ENCODE results near the gene RMI1.

RMI1 gene

GRCh38 chr9:83980395-83981125, at the start of gene RMI1:
TSS of gene RMI1 (plus strand) at chr9:83980805. CDS start at chr9:84000987, 20,182 bp downstream.
- peak within 1 kb of the TSS; percentile 100 for H3K9ac ChIP-seq (ENCODE audit: low read depth in 1 of 2, low read length in 2 of 2)
- no peaks in the 10 kb centered on the region for H3K27me3 ChIP-seq (ENCODE audit: control insufficient read depth in 1 of 2, insufficient read depth in 2 of 2, low read length in 2 of 2)
- H3K27ac ChIP-seq (ENCODE audit: low read depth, low read length), result peak within 1 kb of the TSS; percentile 99
- peaks cover 8 to 21% of the 10 kb centered on the region in 2 donors for H3K36me3 ChIP-seq (ENCODE audit: control insufficient read depth in 1 of 2, insufficient read depth in 2 of 2, low read length in 2 of 2)
- H3K4me1 ChIP-seq (ENCODE audit: control insufficient read depth in 1 of 2, insufficient read depth in 2 of 2, low read length in 2 of 2), result peaks cover 18 to 27% of the 10 kb centered on the region in 2 donors
- H3K9me3 ChIP-seq (ENCODE audit: control insufficient read depth in 1 of 2, low read length in 2 of 2), result no peaks in the 10 kb centered on the region
- H3K4me3 ChIP-seq (ENCODE audit: low read depth in 1 of 2, low read length in 2 of 2), result peak within 1 kb of the TSS; percentile 98 to 100

GRCh38 chr9:83930881-83931280, 49.7 kb upstream of the RMI1 start:
- Histone ChIP-seq H3K9me3 (ENCODE audit: control insufficient read depth in 1 of 2, low read length in 2 of 2) (no peaks in the 10 kb centered on the region), H3K27ac (ENCODE audit: low read depth, low read length) (no peak overlapping the region), H3K4me3 (ENCODE audit: low read depth in 1 of 2, low read length in 2 of 2) (no peak overlapping the region), H3K4me1 (ENCODE audit: control insufficient read depth in 1 of 2, insufficient read depth in 2 of 2, low read length in 2 of 2) (peaks cover 4 to 8% of the 10 kb centered on the region in 2 donors), H3K9ac (ENCODE audit: low read depth in 1 of 2, low read length in 2 of 2) (no peak overlapping the region), H3K27me3 (ENCODE audit: control insufficient read depth in 1 of 2, insufficient read depth in 2 of 2, low read length in 2 of 2) (no peaks in the 10 kb centered on the region), H3K36me3 (ENCODE audit: control insufficient read depth in 1 of 2, insufficient read depth in 2 of 2, low read length in 2 of 2) (no peaks in the 10 kb centered on the region)

GRCh38 chr9:83932011-83932410, 48.6 kb upstream of the RMI1 start:
- Histone ChIP-seq H3K27me3 (ENCODE audit: control insufficient read depth in 1 of 2, insufficient read depth in 2 of 2, low read length in 2 of 2) (no peaks in the 10 kb centered on the region), H3K36me3 (ENCODE audit: control insufficient read depth in 1 of 2, insufficient read depth in 2 of 2, low read length in 2 of 2) (no peaks in the 10 kb centered on the region), H3K4me1 (ENCODE audit: control insufficient read depth in 1 of 2, insufficient read depth in 2 of 2, low read length in 2 of 2) (peaks cover 4 to 8% of the 10 kb centered on the region in 2 donors), H3K4me3 (ENCODE audit: low read depth in 1 of 2, low read length in 2 of 2) (no peak overlapping the region), H3K27ac (ENCODE audit: low read depth, low read length) (no peak overlapping the region), H3K9ac (ENCODE audit: low read depth in 1 of 2, low read length in 2 of 2) (no peak overlapping the region), H3K9me3 (ENCODE audit: control insufficient read depth in 1 of 2, low read length in 2 of 2) (no peaks in the 10 kb centered on the region)

- Histone ChIP-seq H3K9me3 (ENCODE audit: control insufficient read depth in 1 of 2, low read length in 2 of 2) (no peaks in the 10 kb centered on the region), H3K36me3 (ENCODE audit: control insufficient read depth in 1 of 2, insufficient read depth in 2 of 2, low read length in 2 of 2) (no peaks in the 10 kb centered on the region), H3K9ac (ENCODE audit: low read depth in 1 of 2, low read length in 2 of 2) (no peak overlapping the region), H3K4me1 (ENCODE audit: control insufficient read depth in 1 of 2, insufficient read depth in 2 of 2, low read length in 2 of 2) (peaks cover 4 to 8% of the 10 kb centered on the region in 2 donors), H3K27ac (ENCODE audit: low read depth, low read length) (no peak overlapping the region), H3K4me3 (ENCODE audit: low read depth in 1 of 2, low read length in 2 of 2) (no peak overlapping the region), H3K27me3 (ENCODE audit: control insufficient read depth in 1 of 2, insufficient read depth in 2 of 2, low read length in 2 of 2) (no peaks in the 10 kb centered on the region)
Measured at GRCh38 chr9:83932851-83933250, 47.8 kb upstream of the RMI1 start.

- Histone ChIP-seq H3K9me3 (ENCODE audit: control insufficient read depth in 1 of 2, low read length in 2 of 2) (no peaks in the 10 kb centered on the region), H3K27ac (ENCODE audit: low read depth, low read length) (no peak overlapping the region)
Measured at GRCh38 chr9:83933790-83934189, 46.8 kb upstream of the RMI1 start.

GRCh38 chr9:83934569-83935275, 45.9 kb upstream of the RMI1 start:
- Histone ChIP-seq H3K27me3 (ENCODE audit: control insufficient read depth in 1 of 2, insufficient read depth in 2 of 2, low read length in 2 of 2) (no peaks in the 10 kb centered on the region), H3K4me1 (ENCODE audit: control insufficient read depth in 1 of 2, insufficient read depth in 2 of 2, low read length in 2 of 2) (peaks cover 4 to 8% of the 10 kb centered on the region in 2 donors), H3K36me3 (ENCODE audit: control insufficient read depth in 1 of 2, insufficient read depth in 2 of 2, low read length in 2 of 2) (peaks cover 0 to 10% of the 10 kb centered on the region in 2 donors), H3K9ac (ENCODE audit: low read depth in 1 of 2, low read length in 2 of 2) (no peak overlapping the region), H3K27ac (ENCODE audit: low read depth, low read length) (no peak overlapping the region), H3K4me3 (ENCODE audit: low read depth in 1 of 2, low read length in 2 of 2) (no peak overlapping the region), H3K9me3 (ENCODE audit: control insufficient read depth in 1 of 2, low read length in 2 of 2) (no peaks in the 10 kb centered on the region)

More at GRCh38 chr9:83933790-83934189, 46.8 kb upstream of the RMI1 start:
- Histone ChIP-seq H3K27me3 (ENCODE audit: control insufficient read depth in 1 of 2, insufficient read depth in 2 of 2, low read length in 2 of 2) (no peaks in the 10 kb centered on the region), H3K4me1 (ENCODE audit: control insufficient read depth in 1 of 2, insufficient read depth in 2 of 2, low read length in 2 of 2) (peaks cover 4 to 8% of the 10 kb centered on the region in 2 donors), H3K9ac (ENCODE audit: low read depth in 1 of 2, low read length in 2 of 2) (no peak overlapping the region), H3K4me3 (ENCODE audit: low read depth in 1 of 2, low read length in 2 of 2) (no peak overlapping the region), H3K36me3 (ENCODE audit: control insufficient read depth in 1 of 2, insufficient read depth in 2 of 2, low read length in 2 of 2) (peaks cover 0 to 3% of the 10 kb centered on the region in 2 donors)

- H3K9ac ChIP-seq (ENCODE audit: low read depth in 1 of 2, low read length in 2 of 2), result no peak overlapping the region
- H3K36me3 ChIP-seq (ENCODE audit: control insufficient read depth in 1 of 2, insufficient read depth in 2 of 2, low read length in 2 of 2), result peaks cover 0 to 10% of the 10 kb centered on the region in 2 donors
- H3K4me3 ChIP-seq (ENCODE audit: low read depth in 1 of 2, low read length in 2 of 2), result no peak overlapping the region
- peaks cover 4 to 8% of the 10 kb centered on the region in 2 donors for H3K4me1 ChIP-seq (ENCODE audit: control insufficient read depth in 1 of 2, insufficient read depth in 2 of 2, low read length in 2 of 2)
- no peak overlapping the region for H3K27ac ChIP-seq (ENCODE audit: low read depth, low read length)
- H3K9me3 ChIP-seq (ENCODE audit: control insufficient read depth in 1 of 2, low read length in 2 of 2), result no peaks in the 10 kb centered on the region
- no peaks in the 10 kb centered on the region for H3K27me3 ChIP-seq (ENCODE audit: control insufficient read depth in 1 of 2, insufficient read depth in 2 of 2, low read length in 2 of 2)
Measured at GRCh38 chr9:83935276-83935935, 45.2 kb upstream of the RMI1 start.

- H3K27me3 ChIP-seq (ENCODE audit: control insufficient read depth in 1 of 2, insufficient read depth in 2 of 2, low read length in 2 of 2), result no peaks in the 10 kb centered on the region
- H3K36me3 ChIP-seq (ENCODE audit: control insufficient read depth in 1 of 2, insufficient read depth in 2 of 2, low read length in 2 of 2), result peaks cover 0 to 17% of the 10 kb centered on the region in 2 donors
- peaks cover 8 to 15% of the 10 kb centered on the region in 2 donors for H3K4me1 ChIP-seq (ENCODE audit: control insufficient read depth in 1 of 2, insufficient read depth in 2 of 2, low read length in 2 of 2)
- H3K9me3 ChIP-seq (ENCODE audit: control insufficient read depth in 1 of 2, low read length in 2 of 2), result no peaks in the 10 kb centered on the region
- H3K27ac ChIP-seq (ENCODE audit: low read depth, low read length), result no peak overlapping the region
- no peak overlapping the region for H3K4me3 ChIP-seq (ENCODE audit: low read depth in 1 of 2, low read length in 2 of 2)
- no peak overlapping the region for H3K9ac ChIP-seq (ENCODE audit: low read depth in 1 of 2, low read length in 2 of 2)
Measured at GRCh38 chr9:83936523-83936922, 44.1 kb upstream of the RMI1 start.

GRCh38 chr9:83937861-83938455, 42.6 kb upstream of the RMI1 start:
- Histone ChIP-seq H3K27ac (ENCODE audit: low read depth, low read length) (no peak overlapping the region), H3K36me3 (ENCODE audit: control insufficient read depth in 1 of 2, insufficient read depth in 2 of 2, low read length in 2 of 2) (peaks cover 5 to 30% of the 10 kb centered on the region in 2 donors), H3K4me1 (ENCODE audit: control insufficient read depth in 1 of 2, insufficient read depth in 2 of 2, low read length in 2 of 2) (peaks cover 8 to 15% of the 10 kb centered on the region in 2 donors), H3K27me3 (ENCODE audit: control insufficient read depth in 1 of 2, insufficient read depth in 2 of 2, low read length in 2 of 2) (no peaks in the 10 kb centered on the region), H3K4me3 (ENCODE audit: low read depth in 1 of 2, low read length in 2 of 2) (no peak overlapping the region), H3K9ac (ENCODE audit: low read depth in 1 of 2, low read length in 2 of 2) (no peak overlapping the region), H3K9me3 (ENCODE audit: control insufficient read depth in 1 of 2, low read length in 2 of 2) (no peaks in the 10 kb centered on the region)
